Gastroesophageal sphincter (tissue), 4 donors: ENCODE measurements around the gene CXCL17. TPM values are rescaled to one million over a fixed set of nuclear protein-coding genes. Genes with fewer than 3 reads are reported as not detected.
A peak's percentile ranks its signal among the peaks of the same experiment; 100 is the strongest.

Source experiments
- ATAC-seq: fragments of 150-250 bp; one replicate; pipeline ENCODE4 v1.9.1; 2016; ENCODE audit warnings: mild to moderate bottlenecking, moderate library complexity
- H3K27ac ChIP-seq, 4 donors: fragments of 200-600 bp; sonication (generic) in 3 of 4; 1 replicate in 3 of 4; 2 replicates in 1 of 4; pipeline ENCODE4 v1.5.1; 2016 to 2019
- H3K27me3 ChIP-seq: fragments of 200-600 bp; sonication (generic); one replicate; pipeline ENCODE4 v1.5.1; 2019
- H3K36me3 ChIP-seq, 2 donors: fragments of 200-600 bp; sonication (generic); one replicate each; pipeline ENCODE4 v1.5.1; 2019; ENCODE audit warnings: control low read depth in 1 of 2
- H3K4me1 ChIP-seq, 3 donors: fragments of 200-600 bp; sonication (generic); 1 replicate in 2 of 3; 2 replicates in 1 of 3; pipeline ENCODE4 v1.5.1; 2016 to 2019; ENCODE audit warnings: control low read depth in 2 of 3
- H3K4me3 ChIP-seq, 2 donors: fragments of 200-600 bp; sonication (generic); one replicate each; pipeline ENCODE4 v1.5.1; 2019; ENCODE audit warnings: mild to moderate bottlenecking in 1 of 2, moderate library complexity in 1 of 2
- H3K9me3 ChIP-seq, 3 donors: fragments of 200-600 bp; sonication (generic); one replicate each; pipeline ENCODE4 v1.5.1; 2017 to 2019; ENCODE audit warnings: control low read depth in 2 of 3
- CTCF ChIP-seq, 4 experiments: fragments of 200-600 bp in 2 of 4; fragments of 450-650 bp in 2 of 4; sonication (generic) in 1 of 4; IDR thresholded peaks; one replicate each; pipeline ENCODE4 v1.5.1; 2017 to 2019; ENCODE audit warnings: antibody characterized with exemption in 4 of 4, mild to moderate bottlenecking in 2 of 4, moderate library complexity in 2 of 4
- EP300 ChIP-seq: sonication (generic); formaldehyde crosslinking; IDR thresholded peaks from one replicate; pipeline ENCODE4 v1.6.1; 2017; ENCODE audit warnings: antibody characterized with exemption, mild to moderate bottlenecking
- POLR2A ChIP-seq, 2 donors: fragments of 450-650 bp; IDR thresholded peaks; one replicate each; pipeline ENCODE4 v1.6.1; 2017; ENCODE audit warnings: antibody characterized with exemption in 2 of 2, mild to moderate bottlenecking in 2 of 2, moderate library complexity in 1 of 2
- POLR2AphosphoS5 ChIP-seq: sonication (generic); formaldehyde crosslinking; IDR thresholded peaks from one replicate; pipeline ENCODE4 v1.6.1; 2017; ENCODE audit warnings: antibody characterized with exemption
- WGBS, 2 donors: methylation state at CpG; one replicate each; pipeline ENCODE4 v1.1.5; 2018; ENCODE audit warnings: low coverage in 1 of 2; 5-methylcytosine and 5-hydroxymethylcytosine counted together
- total RNA-seq, 4 donors: library from RNA; depleted of rRNA; stranded (reverse); fragments of >200 nt; gene quantifications; one replicate each; pipeline ENCODE4 v1.1.0, GENCODE V29; 2016

CXCL17 gene
- total RNA-seq, 4 donors from 2014 or later: 6.5 TPM; not detected in 3

- Histone ChIP-seq H3K4me3 (no peak overlapping the region), H3K36me3 (no peaks in the 10 kb centered on the region), H3K4me1 (peaks cover 0 to 15% (median 4%) of the 10 kb centered on the region in 3 donors), H3K27me3 (no peaks in the 10 kb centered on the region), H3K9me3 (no peaks in the 10 kb centered on the region), H3K27ac (peak overlapping the region in 3 of 4 donors; percentile 21 to 48 (median 35))
- peak; percentile 85 for ATAC-seq
- 37 to 60% methylated on average over 2 to 7 of the region's 9 CpGs for WGBS, 2 donors
- TF ChIP-seq POLR2AphosphoS5 (peak; percentile 17), POLR2A (IDR thresholded peaks at IDR 0.05) (no peak), CTCF (IDR thresholded peaks at IDR 0.05) (peak; percentile 12 to 64 (median 25))
Observed at GRCh38 chr19:42433503-42434260, 9.1 kb downstream of the CXCL17 start.

- Histone ChIP-seq H3K9me3 (no peaks in the 10 kb centered on the region), H3K4me1 (peaks cover 0 to 15% (median 4%) of the 10 kb centered on the region in 3 donors), H3K27me3 (no peaks in the 10 kb centered on the region), H3K36me3 (no peaks in the 10 kb centered on the region), H3K27ac (no peak overlapping the region), H3K4me3 (no peak overlapping the region)
- 89% methylated on average over 1 of the region's 1 CpG; no CpG with 5 or more reads in 1 of the 2 donors for WGBS, 2 donors
- TF ChIP-seq CTCF (IDR thresholded peaks at IDR 0.05) (no peak), EP300 (no peak)
- no peak for ATAC-seq
Observed at GRCh38 chr19:42431486-42431885, 11.3 kb downstream of the CXCL17 start.

- TF ChIP-seq EP300 (no peak), POLR2AphosphoS5 (no peak), CTCF (IDR thresholded peaks at IDR 0.05) (no peak), POLR2A (IDR thresholded peaks at IDR 0.05) (no peak)
- Histone ChIP-seq H3K4me1 (peaks cover 0 to 24% (median 9%) of the 10 kb centered on the region in 3 donors), H3K27ac (no peak overlapping the region), H3K9me3 (no peaks in the 10 kb centered on the region), H3K36me3 (no peaks in the 10 kb centered on the region), H3K27me3 (peaks cover 10% of the 10 kb centered on the region), H3K4me3 (no peak overlapping the region)
- 79 to 90% methylated on average over 2 to 3 of the region's 3 CpGs for WGBS, 2 donors
- ATAC-seq: no peak
Observed at GRCh38 chr19:42428676-42429075, 14.1 kb downstream of the CXCL17 start.

GRCh38 chr19:42427313-42427712, 15.4 kb downstream of the CXCL17 start, which contains the start of gene LIPE:
LIPE (minus strand) TSS chr19:42427388; CDS start chr19:42427149, 239 bp downstream.
- H3K4me3 ChIP-seq: no peak within 1 kb of the TSS
- H3K27me3 ChIP-seq: peaks cover 11% of the 10 kb centered on the region
- H3K4me1 ChIP-seq: peaks cover 0 to 24% (median 5%) of the 10 kb centered on the region in 3 donors
- WGBS, 2 donors: 20 to 53% methylated on average over 2 to 3 of the region's 4 CpGs
- no peaks in the 10 kb centered on the region for H3K9me3 ChIP-seq
- no peak within 1 kb of the TSS for H3K27ac ChIP-seq
- H3K36me3 ChIP-seq: no peaks in the 10 kb centered on the region
- no peak for ATAC-seq
- no peak for TF ChIP-seq POLR2AphosphoS5
- no peak for TF ChIP-seq CTCF (IDR thresholded peaks at IDR 0.05)
- no peak for TF ChIP-seq POLR2A (IDR thresholded peaks at IDR 0.05)
- TF ChIP-seq EP300: no peak

GRCh38 chr19:42426643-42427042, 16.1 kb downstream of the CXCL17 start:
- Histone ChIP-seq H3K36me3 (no peaks in the 10 kb centered on the region), H3K4me3 (no peak overlapping the region), H3K27me3 (peaks cover 11% of the 10 kb centered on the region), H3K9me3 (no peaks in the 10 kb centered on the region), H3K27ac (no peak overlapping the region), H3K4me1 (peaks cover 0 to 26% (median 5%) of the 10 kb centered on the region in 3 donors)
- 60 to 90% methylated on average over 1 to 2 of the region's 3 CpGs for WGBS, 2 donors
- TF ChIP-seq EP300: no peak
- TF ChIP-seq CTCF (IDR thresholded peaks at IDR 0.05): no peak
- TF ChIP-seq POLR2A (IDR thresholded peaks at IDR 0.05): no peak
- TF ChIP-seq POLR2AphosphoS5: no peak
- no peak for ATAC-seq
